ENCODE measurements around the gene MOB3B. TPM values are rescaled to one million over a fixed set of nuclear protein-coding genes. Genes with fewer than 3 reads are reported as not detected.
"Not testable (repeated sequence)": the region's sequence is repeated elsewhere in the genome, so short reads cannot be mapped to it uniquely, and the experiment has no call there.

The MOB3B gene
- total RNA-seq, 1 donor, result 0.43 TPM

GRCh38 chr9:27460226-27461023 lies 69.2 kb downstream of the MOB3B start:
- DNase-seq (ENCODE audit: low read depth), result peak; percentile 12
- no peak overlapping the region for H3K4me3 ChIP-seq (ENCODE audit: low read depth, low read length)
- no peak for TF ChIP-seq CTCF (IDR thresholded peaks at IDR 0.05; ENCODE audit: insufficient read depth, low read depth, low read length)

- DNase-seq (ENCODE audit: low read depth), result no peak
- no peak overlapping the region for H3K4me3 ChIP-seq (ENCODE audit: low read depth, low read length)
- no peak for TF ChIP-seq CTCF (IDR thresholded peaks at IDR 0.05; ENCODE audit: insufficient read depth, low read depth, low read length)
These were observed 72.2 kb downstream of the MOB3B start for GRCh38 chr9:27457445-27457844.

GRCh38 chr9:27453860-27454553 lies 75.6 kb downstream of the MOB3B start:
- no peak for TF ChIP-seq CTCF (IDR thresholded peaks at IDR 0.05; ENCODE audit: insufficient read depth, low read depth, low read length)
- H3K4me3 ChIP-seq (ENCODE audit: low read depth, low read length), result no peak overlapping the region
- no peak for DNase-seq (ENCODE audit: low read depth)

- H3K4me3 ChIP-seq (ENCODE audit: low read depth, low read length), result no peak overlapping the region
- peak; percentile 42 for DNase-seq (ENCODE audit: low read depth)
- TF ChIP-seq CTCF (IDR thresholded peaks at IDR 0.05; ENCODE audit: insufficient read depth, low read depth, low read length), result no peak
These were observed 78.3 kb downstream of the MOB3B start for GRCh38 chr9:27451207-27451797.

GRCh38 chr9:27450752-27451151 lies 78.9 kb downstream of the MOB3B start:
- no peak for DNase-seq (ENCODE audit: low read depth)
- no peak for TF ChIP-seq CTCF (IDR thresholded peaks at IDR 0.05; ENCODE audit: insufficient read depth, low read depth, low read length)
- no peak overlapping the region for H3K4me3 ChIP-seq (ENCODE audit: low read depth, low read length)

GRCh38 chr9:27448356-27448755 lies 81.3 kb downstream of the MOB3B start:
- DNase-seq (ENCODE audit: low read depth); H3K4me3 ChIP-seq (ENCODE audit: low read depth, low read length): not testable (repeated sequence)

- no peak overlapping the region for H3K4me3 ChIP-seq (ENCODE audit: low read depth, low read length)
- TF ChIP-seq CTCF (IDR thresholded peaks at IDR 0.05; ENCODE audit: insufficient read depth, low read depth, low read length), result no peak
- DNase-seq (ENCODE audit: low read depth), result no peak
These were observed 82.5 kb downstream of the MOB3B start for GRCh38 chr9:27447031-27447683.

All from fibroblast of villous mesenchyme (primary cell).